ENCODE data around the gene MARCKSL1. TPM values are rescaled to one million over a fixed set of nuclear protein-coding genes. Genes with fewer than 3 reads are reported as not detected.

MARCKSL1 gene
- polyA plus RNA-seq, 1 donor from 2014 or later = 694 TPM

DNA sequence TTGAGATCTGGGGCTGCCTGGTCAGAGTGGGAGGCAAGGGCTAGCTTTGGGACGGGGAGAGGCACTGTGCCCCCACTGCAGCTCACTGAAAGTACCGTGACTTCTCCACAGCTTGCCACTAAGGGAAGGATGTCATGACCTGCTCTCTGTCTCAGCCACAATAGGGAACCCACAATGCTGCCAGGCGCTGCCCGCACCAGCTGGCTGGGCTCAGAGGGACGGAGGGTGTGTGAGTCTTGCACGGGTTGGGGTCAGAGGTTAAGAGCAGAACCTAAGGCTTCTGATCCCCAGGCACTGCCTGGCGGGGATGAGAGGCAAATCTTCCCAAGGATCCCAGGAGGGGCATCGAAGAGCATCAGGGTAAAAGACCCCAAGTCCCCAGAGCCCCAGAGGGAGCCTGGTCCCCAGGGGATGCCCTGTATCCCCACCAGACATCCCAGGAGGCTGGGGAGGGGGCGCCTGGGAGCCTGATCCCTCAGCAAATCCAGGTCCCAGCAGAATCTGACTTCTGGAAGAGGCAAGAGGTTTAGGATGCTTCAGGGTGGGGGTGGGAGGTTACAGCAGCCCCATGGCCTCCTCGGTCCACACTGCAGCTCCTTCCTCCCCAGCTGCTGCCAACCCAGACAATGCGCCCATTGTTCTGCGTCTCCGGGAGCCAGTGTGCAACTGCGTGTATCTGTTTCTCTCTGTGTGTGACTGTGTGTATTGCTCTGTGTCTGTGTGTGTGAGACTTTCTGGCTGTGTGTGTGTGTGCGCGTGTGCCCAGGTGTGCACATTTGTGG is 2.0 kb upstream of the MARCKSL1 start:
- H3K79me2 ChIP-seq (replicated peaks; ENCODE audit: insufficient read depth, low read length) = peaks cover 31% of the 10 kb centered on the region
- no peak overlapping the region for H3K27ac ChIP-seq (ENCODE audit: low read length)
- peak overlapping the region; percentile 20 for H3K9ac ChIP-seq (ENCODE audit: low read length)
- no peaks in the 10 kb centered on the region for H3F3A ChIP-seq (ENCODE audit: insufficient read depth, low read length, poor library complexity, severe bottlenecking)
- no peak for TF ChIP-seq MXI1 (conservative IDR thresholded peaks at IDR 0.05; ENCODE audit: poor library complexity, severe bottlenecking)
- TF ChIP-seq, protein P1, sequence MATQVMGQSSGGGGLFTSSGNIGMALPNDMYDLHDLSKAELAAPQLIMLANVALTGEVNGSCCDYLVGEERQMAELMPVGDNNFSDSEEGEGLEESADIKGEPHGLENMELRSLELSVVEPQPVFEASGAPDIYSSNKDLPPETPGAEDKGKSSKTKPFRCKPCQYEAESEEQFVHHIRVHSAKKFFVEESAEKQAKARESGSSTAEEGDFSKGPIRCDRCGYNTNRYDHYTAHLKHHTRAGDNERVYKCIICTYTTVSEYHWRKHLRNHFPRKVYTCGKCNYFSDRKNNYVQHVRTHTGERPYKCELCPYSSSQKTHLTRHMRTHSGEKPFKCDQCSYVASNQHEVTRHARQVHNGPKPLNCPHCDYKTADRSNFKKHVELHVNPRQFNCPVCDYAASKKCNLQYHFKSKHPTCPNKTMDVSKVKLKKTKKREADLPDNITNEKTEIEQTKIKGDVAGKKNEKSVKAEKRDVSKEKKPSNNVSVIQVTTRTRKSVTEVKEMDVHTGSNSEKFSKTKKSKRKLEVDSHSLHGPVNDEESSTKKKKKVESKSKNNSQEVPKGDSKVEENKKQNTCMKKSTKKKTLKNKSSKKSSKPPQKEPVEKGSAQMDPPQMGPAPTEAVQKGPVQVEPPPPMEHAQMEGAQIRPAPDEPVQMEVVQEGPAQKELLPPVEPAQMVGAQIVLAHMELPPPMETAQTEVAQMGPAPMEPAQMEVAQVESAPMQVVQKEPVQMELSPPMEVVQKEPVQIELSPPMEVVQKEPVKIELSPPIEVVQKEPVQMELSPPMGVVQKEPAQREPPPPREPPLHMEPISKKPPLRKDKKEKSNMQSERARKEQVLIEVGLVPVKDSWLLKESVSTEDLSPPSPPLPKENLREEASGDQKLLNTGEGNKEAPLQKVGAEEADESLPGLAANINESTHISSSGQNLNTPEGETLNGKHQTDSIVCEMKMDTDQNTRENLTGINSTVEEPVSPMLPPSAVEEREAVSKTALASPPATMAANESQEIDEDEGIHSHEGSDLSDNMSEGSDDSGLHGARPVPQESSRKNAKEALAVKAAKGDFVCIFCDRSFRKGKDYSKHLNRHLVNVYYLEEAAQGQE (IDR thresholded peaks at IDR 0.05; ENCODE audit: borderline replicate concordance) = no peak
- no peak for TF ChIP-seq TAF1 (IDR thresholded peaks at IDR 0.05; ENCODE audit: low read depth)
- TF ChIP-seq EP300 (conservative IDR thresholded peaks at IDR 0.05; ENCODE audit: poor library complexity, severe bottlenecking) = no peak
- no peak for TF ChIP-seq EZH2 (IDR thresholded peaks at IDR 0.05; ENCODE audit: borderline replicate concordance, insufficient read depth, low read length, poor library complexity, severe bottlenecking)
- TF ChIP-seq, protein P2, sequence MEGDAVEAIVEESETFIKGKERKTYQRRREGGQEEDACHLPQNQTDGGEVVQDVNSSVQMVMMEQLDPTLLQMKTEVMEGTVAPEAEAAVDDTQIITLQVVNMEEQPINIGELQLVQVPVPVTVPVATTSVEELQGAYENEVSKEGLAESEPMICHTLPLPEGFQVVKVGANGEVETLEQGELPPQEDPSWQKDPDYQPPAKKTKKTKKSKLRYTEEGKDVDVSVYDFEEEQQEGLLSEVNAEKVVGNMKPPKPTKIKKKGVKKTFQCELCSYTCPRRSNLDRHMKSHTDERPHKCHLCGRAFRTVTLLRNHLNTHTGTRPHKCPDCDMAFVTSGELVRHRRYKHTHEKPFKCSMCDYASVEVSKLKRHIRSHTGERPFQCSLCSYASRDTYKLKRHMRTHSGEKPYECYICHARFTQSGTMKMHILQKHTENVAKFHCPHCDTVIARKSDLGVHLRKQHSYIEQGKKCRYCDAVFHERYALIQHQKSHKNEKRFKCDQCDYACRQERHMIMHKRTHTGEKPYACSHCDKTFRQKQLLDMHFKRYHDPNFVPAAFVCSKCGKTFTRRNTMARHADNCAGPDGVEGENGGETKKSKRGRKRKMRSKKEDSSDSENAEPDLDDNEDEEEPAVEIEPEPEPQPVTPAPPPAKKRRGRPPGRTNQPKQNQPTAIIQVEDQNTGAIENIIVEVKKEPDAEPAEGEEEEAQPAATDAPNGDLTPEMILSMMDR (IDR thresholded peaks at IDR 0.05; ENCODE audit: poor library complexity, severe bottlenecking) = no peak
- TF ChIP-seq POLR2AphosphoS5 (IDR thresholded peaks at IDR 0.05) = no peak
- no peak for TF ChIP-seq SMC3 (conservative IDR thresholded peaks at IDR 0.05; ENCODE audit: poor library complexity)
- no peak for TF ChIP-seq RAD21 (conservative IDR thresholded peaks at IDR 0.05)
- H4K20me1 ChIP-seq (ENCODE audit: insufficient read depth) = peaks cover 21% of the 10 kb centered on the region
- no peaks in the 10 kb centered on the region for H3K27me3 ChIP-seq (ENCODE audit: insufficient read depth, low read depth, low read length)
- H3K36me3 ChIP-seq (ENCODE audit: insufficient read depth, low read length) = peaks cover 6% of the 10 kb centered on the region
- no peak overlapping the region for H3K4me2 ChIP-seq (ENCODE audit: low read length)
- H3K4me3 ChIP-seq (ENCODE audit: low read length) = no peak overlapping the region
- H3K9me2 ChIP-seq (ENCODE audit: insufficient read depth, low read length) = no peaks in the 10 kb centered on the region
- H3K9me3 ChIP-seq (ENCODE audit: low read length) = no peaks in the 10 kb centered on the region
- no peak overlapping the region for H2AFZ ChIP-seq (ENCODE audit: low read depth, low read length)

DNA sequence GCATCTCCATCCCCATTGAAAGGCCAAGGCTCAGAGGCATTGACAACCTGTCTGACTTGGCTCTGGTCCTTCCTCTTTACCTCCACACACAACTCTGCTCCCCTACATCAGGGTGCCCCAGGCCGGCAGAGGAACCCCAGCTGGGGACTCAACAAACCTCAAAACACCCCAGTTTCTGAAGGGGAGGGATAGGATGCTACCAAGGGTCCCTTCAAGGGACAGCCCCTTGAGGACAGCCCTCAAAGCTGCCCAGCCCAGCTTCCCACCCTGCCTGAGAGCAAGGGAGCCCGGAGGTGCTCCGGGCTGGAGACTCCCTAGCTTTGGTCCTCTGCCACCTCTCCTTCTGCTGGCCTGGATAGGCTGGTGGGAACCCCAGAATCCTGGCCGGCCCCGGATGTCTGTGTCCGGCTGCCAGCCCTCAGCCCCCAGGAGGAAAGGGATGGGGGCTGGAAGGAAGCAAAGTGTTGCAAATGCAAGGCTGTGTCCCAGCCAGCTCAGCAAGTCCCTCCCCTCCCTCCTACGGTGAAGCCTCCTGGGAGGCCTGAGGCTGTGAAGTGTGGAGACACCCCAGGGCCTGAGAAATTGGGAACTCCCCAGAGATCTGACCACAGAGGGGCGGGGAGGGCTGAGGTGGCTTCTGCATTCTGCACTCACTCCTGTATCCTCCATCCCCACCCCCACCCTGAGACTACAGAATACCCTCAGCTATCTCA is 1.1 kb upstream of the MARCKSL1 start:
- Histone ChIP-seq H4K20me1 (ENCODE audit: insufficient read depth) (peaks cover 22% of the 10 kb centered on the region), H3K9me2 (ENCODE audit: insufficient read depth, low read length) (no peaks in the 10 kb centered on the region), H3K36me3 (ENCODE audit: insufficient read depth, low read length) (peaks cover 6% of the 10 kb centered on the region), H3K4me3 (ENCODE audit: low read length) (peak overlapping the region; percentile 100), H3K9me3 (ENCODE audit: low read length) (no peaks in the 10 kb centered on the region), H2AFZ (ENCODE audit: low read depth, low read length) (no peak overlapping the region), H3F3A (ENCODE audit: insufficient read depth, low read length, poor library complexity, severe bottlenecking) (no peaks in the 10 kb centered on the region), H3K9ac (ENCODE audit: low read length) (peak overlapping the region; percentile 99), H3K27ac (ENCODE audit: low read length) (no peak overlapping the region), H3K4me2 (ENCODE audit: low read length) (peak overlapping the region; percentile 41), H3K79me2 (replicated peaks; ENCODE audit: insufficient read depth, low read length) (peaks cover 34% of the 10 kb centered on the region), H3K27me3 (ENCODE audit: insufficient read depth, low read depth, low read length) (no peaks in the 10 kb centered on the region)
- TF ChIP-seq POLR2AphosphoS5 (IDR thresholded peaks at IDR 0.05) (no peak), MXI1 (conservative IDR thresholded peaks at IDR 0.05; ENCODE audit: poor library complexity, severe bottlenecking) (no peak), EP300 (conservative IDR thresholded peaks at IDR 0.05; ENCODE audit: poor library complexity, severe bottlenecking) (no peak), EZH2 (IDR thresholded peaks at IDR 0.05; ENCODE audit: borderline replicate concordance, insufficient read depth, low read length, poor library complexity, severe bottlenecking) (no peak), SMC3 (conservative IDR thresholded peaks at IDR 0.05; ENCODE audit: poor library complexity) (no peak), TAF1 (IDR thresholded peaks at IDR 0.05; ENCODE audit: low read depth) (no peak), RAD21 (conservative IDR thresholded peaks at IDR 0.05) (no peak)
- TF ChIP-seq, protein P2 (IDR thresholded peaks at IDR 0.05; ENCODE audit: poor library complexity, severe bottlenecking) = no peak
- TF ChIP-seq, protein P1 (IDR thresholded peaks at IDR 0.05; ENCODE audit: borderline replicate concordance) = no peak
